GM12878 (cell line): Measurements from ENCODE around the gene ATP6V1F. TPM values are rescaled to one million over a fixed set of nuclear protein-coding genes. Genes with fewer than 3 reads are reported as not detected.

ENCODE experiments used
- ATAC-seq: fragments of 200-7000 bp; cut with Tn5 transposase; 3 replicates; pipeline ENCODE4 v1.9.1; 2020; ENCODE audit warnings: mild to moderate bottlenecking, moderate library complexity
- BruUV-seq: library from RNA; stranded (reverse); fragments of 400-500 nt; replicated peaks from 2 replicates; lab custom pipeline; 2021; lab: Mats Ljungman, UMichigan
- CTCF ChIA-PET: fragments of 300-600 bp; sonication (Branson Sonifier 250); formaldehyde crosslinking; extraction: SDS; loops from one replicate; lab custom pipeline; 2021; ENCODE audit warnings: inconsistent platforms; lab: Yijun Ruan, JAX
- POLR2A ChIA-PET: fragments of 350-600 bp; formaldehyde crosslinking; extraction: SDS; loops from one replicate; lab custom pipeline; 2021; ENCODE audit warnings: inconsistent platforms; lab: Charles Lee
- RAD21 ChIA-PET: fragments of 300-600 bp; sonication (Branson Sonifier 250); formaldehyde crosslinking; loops from one replicate; lab custom pipeline; 2023; ENCODE audit warnings: antibody characterized with exemption; ENCODE audit not compliant: unreplicated experiment; lab: Charles Lee
- SMC1A ChIA-PET: fragments of 300-600 bp; sonication (Branson Sonifier 250); formaldehyde crosslinking; loops from one replicate; lab custom pipeline; 2023; ENCODE audit not compliant: unreplicated experiment, uncharacterized antibody; lab: Charles Lee
- DNase-seq: peaks from one replicate; pipeline ENCODE4 v3.0.0-alpha.2; 2011; ENCODE audit warnings: low read depth, low spot score
- FAIRE-seq: peaks from 3 replicates; lab custom pipeline; 2011; peaks lifted over from hg19 to GRCh38; lab: Jason Lieb, UNC
- H2AFZ ChIP-seq: 2 replicates; pipeline ENCODE4 v1.6.0; 2011; ENCODE audit warnings: low read depth, low read length, control low read depth; ENCODE audit not compliant: control insufficient read depth
- H3K27ac ChIP-seq: 2 replicates; pipeline ENCODE4 v1.5.1; 2011; ENCODE audit warnings: control low read depth; ENCODE audit not compliant: control insufficient read depth, insufficient read depth
- H3K27me3 ChIP-seq, 2 experiments: replicated peaks in 1 of 2; 2 replicates each; pipeline versions ENCODE4 v1.6.0 to v1.6.1; 2011; ENCODE audit warnings: low read length in 1 of 2; ENCODE audit not compliant: control insufficient read depth in 2 of 2, insufficient read depth in 2 of 2
- H3K36me3 ChIP-seq, 2 experiments: 2 replicates each; pipeline ENCODE4 v1.5.1; 2011; ENCODE audit warnings: low read length in 1 of 2; ENCODE audit not compliant: control insufficient read depth in 2 of 2, insufficient read depth in 2 of 2
- H3K4me1 ChIP-seq: 2 replicates; pipeline ENCODE4 v1.6.1; 2011; ENCODE audit warnings: mild to moderate bottlenecking, low read length, moderate library complexity, mixed read lengths; ENCODE audit not compliant: control insufficient read depth, insufficient read depth
- H3K4me2 ChIP-seq: 2 replicates; pipeline ENCODE4 v1.6.0; 2011; ENCODE audit warnings: control low read depth; ENCODE audit not compliant: control insufficient read depth, insufficient read depth
- H3K4me3 ChIP-seq: fragments of 200-600 bp; sonication (generic); 2 replicates; pipeline ENCODE4 v1.5.1; 2016
- H3K79me2 ChIP-seq: 2 replicates; pipeline ENCODE4 v1.6.0; 2011; ENCODE audit warnings: low read length; ENCODE audit not compliant: control insufficient read depth, insufficient read depth
- H3K9ac ChIP-seq: 2 replicates; pipeline ENCODE4 v1.8.0; 2011; ENCODE audit warnings: low read length, control low read depth, mixed read lengths; ENCODE audit not compliant: control insufficient read depth, insufficient read depth
- H3K9me3 ChIP-seq: replicated peaks from 3 replicates; pipeline ENCODE4 v1.5.1; 2011; ENCODE audit warnings: mild to moderate bottlenecking, low read length; ENCODE audit not compliant: control insufficient read depth, insufficient read depth
- H4K20me1 ChIP-seq: 2 replicates; pipeline ENCODE4 v1.6.0; 2011; ENCODE audit not compliant: control insufficient read depth, insufficient read depth
- ATF7 ChIP-seq: fragments of 450-650 bp; IDR thresholded peaks from 2 replicates; pipeline ENCODE4 v1.6.1; 2016; ENCODE audit warnings: low read depth, mild to moderate bottlenecking
- BMI1 ChIP-seq: fragments of 450-650 bp; IDR thresholded peaks from 2 replicates; pipeline ENCODE4 v1.6.1; 2016; ENCODE audit warnings: mild to moderate bottlenecking, moderate library complexity, borderline replicate concordance
- CBX3 ChIP-seq: fragments of 200-600 bp; sonication (generic); IDR thresholded peaks from 2 replicates; pipeline ENCODE4 v1.6.1; 2016; ENCODE audit warnings: low read depth, borderline replicate concordance
- CHD2 ChIP-seq: IDR thresholded peaks from 2 replicates; pipeline ENCODE4 v1.6.1; 2011; ENCODE audit warnings: low read depth, low read length, improper control_type of control experiment, borderline replicate concordance
- HDGF ChIP-seq: fragments of 450-650 bp; IDR thresholded peaks from 2 replicates; pipeline ENCODE4 v1.6.1; 2016; ENCODE audit warnings: antibody characterized with exemption
- POLR2AphosphoS5 ChIP-seq: IDR thresholded peaks from 2 replicates; pipeline ENCODE4 v1.6.1; 2011; ENCODE audit warnings: mild to moderate bottlenecking, low read length, inconsistent platforms
- STAT3 ChIP-seq: IDR thresholded peaks from 2 replicates; pipeline ENCODE4 v1.6.1; 2011; ENCODE audit warnings: low read depth, low read length, improper control_type of control experiment
- SUZ12 ChIP-seq: fragments of 200-600 bp; sonication (generic); IDR thresholded peaks from one replicate; pipeline ENCODE4 v1.6.1; 2018; ENCODE audit warnings: antibody characterized with exemption, mild to moderate bottlenecking; ENCODE audit not compliant: unreplicated experiment
- TARDBP ChIP-seq: IDR thresholded peaks from 2 replicates; pipeline ENCODE4 v1.6.1; 2016; ENCODE audit warnings: borderline replicate concordance
- TCF3 ChIP-seq: IDR thresholded peaks from 2 replicates; pipeline ENCODE4 v1.6.1; 2012; ENCODE audit warnings: low read depth, mild to moderate bottlenecking, low read length, borderline replicate concordance; ENCODE audit not compliant: insufficient read depth
- YBX1 ChIP-seq: fragments of 450-650 bp; IDR thresholded peaks from 2 replicates; pipeline ENCODE4 v1.6.1; 2016; ENCODE audit warnings: antibody characterized with exemption
- ZNF207 ChIP-seq: fragments of 450-650 bp; IDR thresholded peaks from 2 replicates; pipeline ENCODE4 v1.6.1; 2014; ENCODE audit warnings: antibody characterized with exemption, mild to moderate bottlenecking, borderline replicate concordance
- ZNF217 ChIP-seq: fragments of 450-650 bp; IDR thresholded peaks from 2 replicates; pipeline ENCODE4 v1.6.1; 2017; ENCODE audit warnings: antibody characterized with exemption, mild to moderate bottlenecking
- ZNF274 ChIP-seq: IDR thresholded peaks from one replicate; pipeline ENCODE4 v1.8.0; 2011; ENCODE audit not compliant: insufficient read length, insufficient read depth
- ZZZ3 ChIP-seq: IDR thresholded peaks from 2 replicates; pipeline ENCODE4 v1.6.1; 2011; ENCODE audit warnings: low read depth; ENCODE audit not compliant: control insufficient read depth, insufficient read length
- WGBS: methylation state at CpG from one replicate; pipeline ENCODE4 v1.1.6; 2016; ENCODE audit warnings: low lambda C conversion rate; ENCODE audit not compliant: insufficient replicate concordance, insufficient coverage; ENCODE audit errors: missing lambda C conversion rate; 5-methylcytosine and 5-hydroxymethylcytosine counted together
- in situ Hi-C: fragments of 300-500 bp; cut with MboI; formaldehyde crosslinking; loops from 9 replicates; pipeline ENCODE4 v1.14.3; 2018; ENCODE audit warnings: mixed read lengths
- intact Hi-C: fragments of 100-400 bp; cut with micrococcal nuclease; formaldehyde crosslinking; loops from one replicate; pipeline ENCODE4 v1.14.2; 2022; ENCODE audit not compliant: unreplicated experiment
- polyA plus RNA-seq, 11 experiments: library from polyadenylated mRNA; depleted of rRNA in 4 of 11; unstranded in 6 of 11; stranded (reverse) in 5 of 11; fragments of >200 nt; fragmentation: Nextera tagmentation in 4 of 11; fragmentation: Illumina TruSeq in 1 of 11; extraction: Ambion mirVana in 4 of 11; extraction: Trizol in 1 of 11; gene quantifications; 1 replicate in 1 of 11; 2 replicates in 10 of 11; pipeline versions ENCODE4 v1.2.1 to v1.2.3, GENCODE V29; 2011 to 2016; ENCODE audit warnings: inconsistent platforms in 2 of 11, missing spikeins in 2 of 11, low read depth in 1 of 11
- total RNA-seq, 4 experiments: library from RNA; depleted of rRNA in 3 of 4; stranded (reverse); fragments of >200 nt in 3 of 4; fragmentation: Illumina TruSeq in 1 of 4; extraction: Trizol in 1 of 4; gene quantifications; 2 replicates each; pipeline versions ENCODE4 v1.2.1 to v1.2.3, GENCODE V29; 2013 to 2021
- TF ChIP-seq, protein P1 (sequence below): IDR thresholded peaks from 2 replicates; pipeline ENCODE4 v1.6.1; 2011; ENCODE audit warnings: mild to moderate bottlenecking, low read depth, low read length, moderate library complexity; ENCODE audit not compliant: insufficient replicate concordance
- TF ChIP-seq, protein P2 (sequence below): fragments of 150-350 bp; IDR thresholded peaks from 2 replicates; pipeline ENCODE4 v1.6.1; 2016; ENCODE audit warnings: low read depth, low read length
- TF ChIP-seq, protein P3 (sequence below): fragments of 450-650 bp; IDR thresholded peaks from 2 replicates; pipeline ENCODE4 v1.6.1; 2016; ENCODE audit warnings: mild to moderate bottlenecking, moderate library complexity, borderline replicate concordance

The ATP6V1F gene
- total and polyA plus RNA-seq, 10 of the 15 experiments (the other 5 are each of a cell fraction or from before 2014, with no cell fraction given) = 111 to 343 (median 203) TPM

DNA sequence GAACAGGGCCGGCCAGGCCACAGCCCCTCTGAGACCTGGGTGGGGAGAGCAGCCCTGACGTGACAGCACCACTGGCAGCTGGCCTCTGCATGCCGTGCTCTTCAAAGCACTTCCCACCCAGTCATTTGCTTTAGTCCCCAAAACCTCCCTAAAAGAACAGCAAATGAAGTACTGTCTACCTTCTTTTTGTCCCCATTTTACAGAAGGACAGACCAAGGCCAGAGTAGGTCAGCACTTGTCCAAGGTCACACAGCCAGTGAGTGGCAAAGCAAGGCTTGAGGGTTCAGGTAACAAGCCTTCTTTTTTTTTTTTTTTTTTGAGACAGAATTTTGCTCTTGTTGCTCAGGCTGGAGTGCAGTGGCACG, 15.1 kb downstream of the ATP6V1F start:
- DNase-seq = no peak
- intact Hi-C loops = no loop called here
- in situ Hi-C loops = no loop called here
- SMC1A ChIA-PET = no interaction called here
- POLR2A ChIA-PET = interaction anchor here (0.5 kb wide), 1 partner anchor 373 kb away, joined by 5 read pairs; no protein-coding TSS in a partner anchor
- BruUV-seq = no TSS peak
- Histone ChIP-seq H4K20me1 (no peaks in the 10 kb centered on the region), H2AFZ (no peak overlapping the region), H3K4me3 (no peak overlapping the region), H3K27ac (no peak overlapping the region), H3K9me3 (no peaks in the 10 kb centered on the region), H3K4me2 (no peak overlapping the region), H3K79me2 (no peaks in the 10 kb centered on the region), H3K36me3 (no peaks in the 10 kb centered on the region), H3K9ac (no peak overlapping the region), H3K4me1 (no peaks in the 10 kb centered on the region), H3K27me3 (no peaks in the 10 kb centered on the region)
- RAD21 ChIA-PET = interaction anchor here (0.7 kb wide), 1 partner anchor 379 kb away, joined by 5 read pairs; no protein-coding TSS in a partner anchor
- FAIRE-seq = no peak
- CTCF ChIA-PET = interaction anchor here (0.7 to 2.0 kb wide), 2 partner anchors 15 to 259 kb away, joined by 3 to 5 read pairs; partner anchors contain the start of gene ATP6V1F
- TF ChIP-seq POLR2AphosphoS5 (no peak), HDGF (no peak), ZZZ3 (no peak), TARDBP (no peak), CBX3 (no peak), STAT3 (no peak), TCF3 (no peak), ZNF207 (no peak), ZNF217 (no peak), ATF7 (no peak), CHD2 (no peak), SUZ12 (no peak), YBX1 (no peak), ZNF274 (no peak), BMI1 (no peak)
- TF ChIP-seq, protein P1, sequence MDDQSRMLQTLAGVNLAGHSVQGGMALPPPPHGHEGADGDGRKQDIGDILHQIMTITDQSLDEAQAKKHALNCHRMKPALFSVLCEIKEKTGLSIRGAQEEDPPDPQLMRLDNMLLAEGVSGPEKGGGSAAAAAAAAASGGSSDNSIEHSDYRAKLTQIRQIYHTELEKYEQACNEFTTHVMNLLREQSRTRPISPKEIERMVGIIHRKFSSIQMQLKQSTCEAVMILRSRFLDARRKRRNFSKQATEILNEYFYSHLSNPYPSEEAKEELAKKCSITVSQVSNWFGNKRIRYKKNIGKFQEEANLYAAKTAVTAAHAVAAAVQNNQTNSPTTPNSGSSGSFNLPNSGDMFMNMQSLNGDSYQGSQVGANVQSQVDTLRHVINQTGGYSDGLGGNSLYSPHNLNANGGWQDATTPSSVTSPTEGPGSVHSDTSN = no peak
- TF ChIP-seq, protein P2, sequence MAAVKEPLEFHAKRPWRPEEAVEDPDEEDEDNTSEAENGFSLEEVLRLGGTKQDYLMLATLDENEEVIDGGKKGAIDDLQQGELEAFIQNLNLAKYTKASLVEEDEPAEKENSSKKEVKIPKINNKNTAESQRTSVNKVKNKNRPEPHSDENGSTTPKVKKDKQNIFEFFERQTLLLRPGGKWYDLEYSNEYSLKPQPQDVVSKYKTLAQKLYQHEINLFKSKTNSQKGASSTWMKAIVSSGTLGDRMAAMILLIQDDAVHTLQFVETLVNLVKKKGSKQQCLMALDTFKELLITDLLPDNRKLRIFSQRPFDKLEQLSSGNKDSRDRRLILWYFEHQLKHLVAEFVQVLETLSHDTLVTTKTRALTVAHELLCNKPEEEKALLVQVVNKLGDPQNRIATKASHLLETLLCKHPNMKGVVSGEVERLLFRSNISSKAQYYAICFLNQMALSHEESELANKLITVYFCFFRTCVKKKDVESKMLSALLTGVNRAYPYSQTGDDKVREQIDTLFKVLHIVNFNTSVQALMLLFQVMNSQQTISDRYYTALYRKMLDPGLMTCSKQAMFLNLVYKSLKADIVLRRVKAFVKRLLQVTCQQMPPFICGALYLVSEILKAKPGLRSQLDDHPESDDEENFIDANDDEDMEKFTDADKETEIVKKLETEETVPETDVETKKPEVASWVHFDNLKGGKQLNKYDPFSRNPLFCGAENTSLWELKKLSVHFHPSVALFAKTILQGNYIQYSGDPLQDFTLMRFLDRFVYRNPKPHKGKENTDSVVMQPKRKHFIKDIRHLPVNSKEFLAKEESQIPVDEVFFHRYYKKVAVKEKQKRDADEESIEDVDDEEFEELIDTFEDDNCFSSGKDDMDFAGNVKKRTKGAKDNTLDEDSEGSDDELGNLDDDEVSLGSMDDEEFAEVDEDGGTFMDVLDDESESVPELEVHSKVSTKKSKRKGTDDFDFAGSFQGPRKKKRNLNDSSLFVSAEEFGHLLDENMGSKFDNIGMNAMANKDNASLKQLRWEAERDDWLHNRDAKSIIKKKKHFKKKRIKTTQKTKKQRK = no peak
- TF ChIP-seq, protein P3, sequence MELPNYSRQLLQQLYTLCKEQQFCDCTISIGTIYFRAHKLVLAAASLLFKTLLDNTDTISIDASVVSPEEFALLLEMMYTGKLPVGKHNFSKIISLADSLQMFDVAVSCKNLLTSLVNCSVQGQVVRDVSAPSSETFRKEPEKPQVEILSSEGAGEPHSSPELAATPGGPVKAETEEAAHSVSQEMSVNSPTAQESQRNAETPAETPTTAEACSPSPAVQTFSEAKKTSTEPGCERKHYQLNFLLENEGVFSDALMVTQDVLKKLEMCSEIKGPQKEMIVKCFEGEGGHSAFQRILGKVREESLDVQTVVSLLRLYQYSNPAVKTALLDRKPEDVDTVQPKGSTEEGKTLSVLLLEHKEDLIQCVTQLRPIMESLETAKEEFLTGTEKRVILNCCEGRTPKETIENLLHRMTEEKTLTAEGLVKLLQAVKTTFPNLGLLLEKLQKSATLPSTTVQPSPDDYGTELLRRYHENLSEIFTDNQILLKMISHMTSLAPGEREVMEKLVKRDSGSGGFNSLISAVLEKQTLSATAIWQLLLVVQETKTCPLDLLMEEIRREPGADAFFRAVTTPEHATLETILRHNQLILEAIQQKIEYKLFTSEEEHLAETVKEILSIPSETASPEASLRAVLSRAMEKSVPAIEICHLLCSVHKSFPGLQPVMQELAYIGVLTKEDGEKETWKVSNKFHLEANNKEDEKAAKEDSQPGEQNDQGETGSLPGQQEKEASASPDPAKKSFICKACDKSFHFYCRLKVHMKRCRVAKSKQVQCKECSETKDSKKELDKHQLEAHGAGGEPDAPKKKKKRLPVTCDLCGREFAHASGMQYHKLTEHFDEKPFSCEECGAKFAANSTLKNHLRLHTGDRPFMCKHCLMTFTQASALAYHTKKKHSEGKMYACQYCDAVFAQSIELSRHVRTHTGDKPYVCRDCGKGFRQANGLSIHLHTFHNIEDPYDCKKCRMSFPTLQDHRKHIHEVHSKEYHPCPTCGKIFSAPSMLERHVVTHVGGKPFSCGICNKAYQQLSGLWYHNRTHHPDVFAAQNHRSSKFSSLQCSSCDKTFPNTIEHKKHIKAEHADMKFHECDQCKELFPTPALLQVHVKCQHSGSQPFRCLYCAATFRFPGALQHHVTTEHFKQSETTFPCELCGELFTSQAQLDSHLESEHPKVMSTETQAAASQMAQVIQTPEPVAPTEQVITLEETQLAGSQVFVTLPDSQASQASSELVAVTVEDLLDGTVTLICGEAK = no peak
- 81% methylated on average over 3 of the region's 4 CpGs for WGBS
- ATAC-seq = no peak
